Stimulated activated CD8-positive, alpha-beta memory T cell treated with anti-CD3 and anti-CD28 coated beads, Interleukin-15, amount 100 ng/mL, for 4 hours (primary cell): ENCODE data around the gene POLR3E.
"Not testable (repeated sequence)": the region's sequence is repeated elsewhere in the genome, so short reads cannot be mapped to it uniquely, and the experiment has no call there.

Experiments used
- DNase-seq, 2 donors: peaks; one replicate each; pipeline ENCODE4 v3.0.0-alpha.2; 2020; ENCODE audit warnings: low read depth in 2 of 2

POLR3E gene

GRCh38 chr16:22293137-22294106 lies 3.8 kb upstream of the POLR3E start:
- no peak for DNase-seq

GRCh38 chr16:22296225-22297113 lies 740 bp upstream of the POLR3E start:
- DNase-seq: no peak

- peak; percentile 42 to 59 for DNase-seq
Observed at GRCh38 chr16:22297871-22298733, 893 bp downstream of the POLR3E start.

- DNase-seq: no peak
Observed at GRCh38 chr16:22299036-22299435, 1.8 kb downstream of the POLR3E start.

GRCh38 chr16:22300427-22301071 lies 3.3 kb downstream of the POLR3E start:
- no peak for DNase-seq

- DNase-seq: not testable (repeated sequence)
Observed at GRCh38 chr16:22301423-22301822, 4.2 kb downstream of the POLR3E start.

- no peak for DNase-seq
Observed at GRCh38 chr16:22302776-22303363, 5.7 kb downstream of the POLR3E start.

GRCh38 chr16:22304411-22304810 lies 7.2 kb downstream of the POLR3E start:
- no peak for DNase-seq

GRCh38 chr16:22306788-22307187 lies 9.6 kb downstream of the POLR3E start:
- no peak for DNase-seq

- DNase-seq: no peak
Observed at GRCh38 chr16:22307838-22308237, 10.6 kb downstream of the POLR3E start.

- DNase-seq: no peak
Observed at GRCh38 chr16:22308824-22309520, 11.8 kb downstream of the POLR3E start.

GRCh38 chr16:22311520-22311919 lies 14.3 kb downstream of the POLR3E start:
- no peak for DNase-seq

GRCh38 chr16:22312897-22313781 lies 15.9 kb downstream of the POLR3E start:
- DNase-seq: no peak

- no peak for DNase-seq
Observed at GRCh38 chr16:22313876-22314470, 16.8 kb downstream of the POLR3E start.

GRCh38 chr16:22314661-22315626 lies 17.7 kb downstream of the POLR3E start:
- no peak for DNase-seq

GRCh38 chr16:22315979-22316378 lies 18.8 kb downstream of the POLR3E start:
- DNase-seq: no peak

- DNase-seq: no peak
Observed at GRCh38 chr16:22316411-22316811, 19.2 kb downstream of the POLR3E start.
